Iris pigment epithelial cell (primary cell): ENCODE results near the gene ZNF335.
"Not testable (repeated sequence)": the region's sequence is repeated elsewhere in the genome, so short reads cannot be mapped to it uniquely, and the experiment has no call there.

Experiments used
- DNase-seq: peaks from one replicate; pipeline ENCODE4 v3.0.0-alpha.2; 2011; ENCODE audit warnings: low read depth

Gene ZNF335

GRCh38 chr20:45934046-45934585 is 37.9 kb downstream of the ZNF335 start:
- peak; percentile 38 for DNase-seq

- DNase-seq = peak; percentile 82
Measured at GRCh38 chr20:45933266-45934045, 38.5 kb downstream of the ZNF335 start.

DNA sequence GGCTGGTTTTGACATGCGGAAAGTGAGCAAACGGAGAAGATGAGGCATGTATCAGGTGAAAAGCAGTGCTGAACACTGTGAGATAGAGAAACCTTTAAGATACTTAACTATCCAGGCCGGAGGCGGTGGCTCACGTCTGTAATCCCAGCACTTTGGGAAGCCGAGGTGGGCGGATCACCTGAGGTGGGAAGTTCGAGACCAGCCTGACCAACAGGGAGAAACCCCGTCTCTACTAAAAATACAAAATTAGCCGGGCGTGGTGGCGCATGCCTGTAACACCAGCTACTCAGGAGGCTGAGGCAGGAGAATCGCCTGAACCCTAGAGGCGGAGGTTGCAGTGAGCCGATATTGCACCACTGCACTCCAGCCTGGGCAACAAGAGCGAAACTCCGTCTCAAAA is 40.3 kb downstream of the ZNF335 start:
- DNase-seq = not testable (repeated sequence)

DNA sequence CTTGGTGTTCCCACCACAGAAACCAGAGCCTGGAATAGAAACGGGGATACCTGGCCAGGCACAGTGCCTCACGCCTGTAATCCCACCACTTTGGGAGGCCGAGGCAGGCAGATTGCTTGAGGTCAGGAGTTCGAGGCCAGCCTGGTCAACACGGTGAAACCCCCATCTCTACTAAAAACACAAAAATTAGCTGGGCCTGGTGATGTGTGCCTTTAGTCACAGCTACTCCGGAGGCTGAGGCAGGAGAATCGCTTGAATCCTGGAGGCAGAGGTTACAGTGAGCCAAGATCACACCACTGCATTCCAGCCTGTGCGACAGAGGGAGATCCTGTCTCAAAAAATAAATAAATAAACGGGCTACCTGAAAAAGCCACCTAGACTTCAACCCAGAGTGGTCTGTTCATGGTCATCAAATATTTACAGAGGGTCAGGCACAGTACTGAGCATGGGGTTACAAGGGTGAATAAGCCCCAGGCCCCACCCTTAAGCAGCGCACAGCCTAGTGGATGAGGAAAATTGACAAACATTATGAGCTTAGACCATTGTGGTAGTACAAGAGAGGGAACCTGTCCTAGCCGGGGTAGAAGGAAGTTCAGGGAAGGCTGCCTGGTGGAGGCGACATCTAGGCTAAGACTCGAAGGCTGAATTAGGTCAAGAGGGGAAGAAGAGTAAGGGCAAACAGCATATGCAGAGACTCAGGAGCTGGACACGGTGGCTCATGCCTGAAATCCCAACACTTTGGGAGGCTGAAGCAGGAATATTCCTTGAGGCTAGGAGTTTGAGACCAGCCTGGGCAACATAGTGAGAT is 44.7 kb downstream of the ZNF335 start:
- no peak for DNase-seq

DNA sequence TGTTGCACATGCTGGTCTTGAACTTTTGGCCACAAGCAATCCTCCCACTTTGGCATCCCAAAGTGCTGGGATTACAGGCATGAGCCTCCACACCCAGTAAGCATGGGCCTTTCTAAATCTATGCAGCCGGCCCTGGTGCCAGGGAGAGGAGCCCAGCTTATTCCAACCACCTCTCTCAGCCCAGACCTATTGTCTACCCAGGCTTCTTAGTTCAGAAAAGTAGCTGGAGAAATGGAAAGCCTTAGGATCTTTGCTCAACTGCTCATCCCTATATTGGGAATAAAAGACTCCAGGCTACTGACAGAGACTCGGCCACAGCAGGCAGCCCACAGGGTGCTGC is 45.3 kb downstream of the ZNF335 start:
- DNase-seq = no peak

DNA sequence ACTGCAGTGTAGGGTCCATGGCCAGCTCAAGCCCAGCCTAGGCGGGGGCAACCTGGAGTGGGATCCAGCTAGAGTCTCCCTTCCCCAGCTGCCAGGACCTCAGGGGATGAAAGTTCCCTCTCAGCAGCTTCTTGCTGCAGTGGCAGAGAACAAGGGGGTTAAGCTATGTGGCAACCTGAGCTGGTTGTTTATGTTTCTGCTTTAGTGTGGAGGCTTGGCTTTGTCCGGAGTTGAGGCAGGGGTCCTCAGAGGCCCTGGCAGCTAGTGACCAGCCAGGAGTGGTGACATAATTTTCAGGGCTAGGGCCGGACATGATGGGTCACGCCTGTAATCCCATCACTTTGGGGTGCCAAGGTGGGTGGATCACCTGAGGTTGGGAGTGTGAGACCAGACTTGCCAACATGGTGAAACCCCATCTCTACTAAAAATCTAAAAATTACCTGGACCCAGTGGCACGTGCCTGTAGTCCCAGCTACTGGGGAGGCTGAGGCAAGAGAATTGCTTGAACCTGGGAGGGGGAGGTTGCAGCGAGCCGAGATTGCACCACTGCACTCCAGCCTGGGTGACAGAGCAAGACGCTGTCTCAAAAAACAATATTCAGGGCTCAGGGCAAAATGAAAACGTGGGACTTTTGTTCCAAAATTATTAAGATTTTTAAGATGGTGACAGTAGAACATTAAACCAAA is 46.0 kb downstream of the ZNF335 start:
- DNase-seq = no peak

DNA sequence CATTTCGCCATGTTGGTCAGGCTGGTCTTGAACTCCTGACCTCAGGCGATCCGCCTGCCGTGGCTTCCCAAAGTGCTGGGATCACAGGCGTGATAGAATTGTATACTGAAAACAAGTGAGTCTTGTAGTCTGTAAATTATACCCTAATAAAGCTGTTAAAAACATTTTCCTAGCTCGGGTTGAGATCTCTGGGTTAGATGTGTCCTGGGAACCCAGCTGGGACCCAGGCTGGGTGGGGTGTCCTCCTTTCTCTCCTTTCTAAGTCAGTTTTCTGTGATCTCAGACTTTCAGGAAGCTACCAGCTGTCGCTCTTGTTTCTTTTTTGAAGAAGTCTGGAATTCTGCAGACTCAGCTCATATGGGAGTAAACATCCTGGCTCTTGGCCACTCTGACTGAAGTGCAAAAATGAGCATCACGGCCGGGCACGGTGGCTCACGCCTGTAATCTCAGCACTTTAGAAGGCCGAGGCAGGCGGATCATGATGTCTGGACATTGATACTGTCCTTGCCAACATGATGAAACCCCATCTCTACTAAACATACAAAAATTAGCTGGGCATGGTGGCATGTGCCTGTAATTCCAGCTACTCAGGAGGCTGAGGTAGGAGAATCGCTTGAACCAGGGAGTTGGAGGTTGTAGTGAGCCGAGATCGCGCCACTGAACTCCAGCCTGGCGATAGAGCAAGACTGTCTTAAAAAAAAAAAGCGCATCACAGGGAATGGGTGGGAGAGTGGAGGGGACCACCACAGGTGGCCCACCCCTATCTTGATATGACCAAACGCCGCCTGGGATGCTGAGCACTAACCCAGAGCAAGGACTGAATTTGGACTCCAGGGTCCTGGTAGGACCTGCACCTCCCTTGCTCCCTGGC is 47.4 kb downstream of the ZNF335 start:
- DNase-seq = peak; percentile 72

DNA sequence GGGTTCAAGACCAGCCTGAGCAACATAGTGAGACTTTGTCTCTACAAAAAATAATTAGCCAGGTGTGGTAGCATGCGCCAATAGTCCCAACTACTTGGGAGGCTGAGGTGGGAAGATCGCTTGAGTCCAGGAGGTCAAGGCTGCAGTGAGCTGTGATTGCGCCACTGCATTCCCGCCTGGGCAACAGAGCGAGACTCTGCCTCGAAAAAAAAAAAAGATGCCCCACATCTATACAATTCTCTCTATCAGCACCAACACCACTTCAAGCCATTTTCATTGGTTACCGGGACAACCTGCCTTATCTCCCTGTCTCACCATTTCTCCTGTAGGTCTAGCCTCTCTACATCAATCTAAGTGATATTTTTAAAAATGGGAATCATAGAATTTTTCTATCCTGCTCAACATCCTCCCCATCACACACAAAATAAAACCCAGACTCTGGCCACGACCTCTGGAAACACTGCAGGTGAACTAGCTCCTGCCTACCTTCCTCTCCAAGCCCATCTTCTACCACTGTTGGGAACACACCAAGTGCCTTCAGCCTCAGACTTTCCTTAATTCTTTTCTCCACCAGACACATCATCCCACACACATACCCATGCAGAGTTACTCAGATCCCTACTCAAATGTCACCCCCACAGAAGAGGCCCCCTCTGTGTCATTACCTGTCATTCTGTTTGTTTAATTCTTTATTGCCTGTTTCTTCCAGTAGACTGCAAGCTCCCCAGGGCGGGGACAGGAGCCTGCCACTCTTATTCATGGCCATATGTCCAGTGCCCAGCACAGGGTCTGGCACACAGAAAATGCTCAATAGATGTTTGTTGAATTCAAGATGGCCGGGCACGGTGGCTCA is 50.4 kb downstream of the ZNF335 start:
- no peak for DNase-seq

DNA sequence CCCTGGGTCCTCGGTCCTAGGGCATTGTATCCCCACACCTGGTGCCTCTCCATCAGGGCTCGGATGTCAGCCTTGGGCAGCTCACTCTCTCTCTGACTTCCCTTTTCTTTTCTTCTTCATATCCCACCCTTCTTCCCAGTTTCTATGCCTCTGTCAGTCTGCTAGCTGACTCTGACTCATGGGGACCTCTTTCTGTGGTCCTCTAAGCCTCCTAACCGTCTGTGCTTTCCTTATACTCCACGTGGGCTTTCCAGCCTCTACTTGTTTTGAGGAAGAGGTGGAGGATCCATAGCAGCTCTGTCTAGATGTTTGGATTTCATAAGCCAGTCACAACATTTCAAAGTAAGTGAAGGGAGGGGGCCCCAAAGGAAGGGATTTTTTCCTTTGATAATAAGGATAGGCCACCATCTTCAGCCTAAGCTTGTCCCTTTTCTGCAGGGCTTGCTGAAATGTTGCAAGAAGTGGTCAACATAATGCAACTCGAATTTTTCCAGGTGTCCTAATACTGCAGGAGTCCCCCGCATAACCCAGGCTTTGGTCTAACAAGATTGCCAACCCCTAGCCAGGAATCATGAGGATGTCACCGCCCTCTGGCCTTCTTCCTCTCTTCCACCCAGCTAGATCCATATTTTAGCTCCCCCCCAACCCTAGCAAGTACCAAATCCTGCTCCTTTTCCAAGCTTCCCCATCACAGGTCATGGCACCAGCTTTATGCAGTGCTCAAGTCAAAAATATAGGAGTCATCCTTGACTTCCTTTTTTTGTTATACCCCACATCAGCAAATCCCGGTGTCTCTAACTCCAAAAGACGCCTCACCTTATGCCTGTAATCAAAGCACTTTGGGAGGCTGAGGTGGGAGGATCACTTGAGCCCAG is 51.3 kb downstream of the ZNF335 start:
- peak; percentile 60 for DNase-seq

DNA sequence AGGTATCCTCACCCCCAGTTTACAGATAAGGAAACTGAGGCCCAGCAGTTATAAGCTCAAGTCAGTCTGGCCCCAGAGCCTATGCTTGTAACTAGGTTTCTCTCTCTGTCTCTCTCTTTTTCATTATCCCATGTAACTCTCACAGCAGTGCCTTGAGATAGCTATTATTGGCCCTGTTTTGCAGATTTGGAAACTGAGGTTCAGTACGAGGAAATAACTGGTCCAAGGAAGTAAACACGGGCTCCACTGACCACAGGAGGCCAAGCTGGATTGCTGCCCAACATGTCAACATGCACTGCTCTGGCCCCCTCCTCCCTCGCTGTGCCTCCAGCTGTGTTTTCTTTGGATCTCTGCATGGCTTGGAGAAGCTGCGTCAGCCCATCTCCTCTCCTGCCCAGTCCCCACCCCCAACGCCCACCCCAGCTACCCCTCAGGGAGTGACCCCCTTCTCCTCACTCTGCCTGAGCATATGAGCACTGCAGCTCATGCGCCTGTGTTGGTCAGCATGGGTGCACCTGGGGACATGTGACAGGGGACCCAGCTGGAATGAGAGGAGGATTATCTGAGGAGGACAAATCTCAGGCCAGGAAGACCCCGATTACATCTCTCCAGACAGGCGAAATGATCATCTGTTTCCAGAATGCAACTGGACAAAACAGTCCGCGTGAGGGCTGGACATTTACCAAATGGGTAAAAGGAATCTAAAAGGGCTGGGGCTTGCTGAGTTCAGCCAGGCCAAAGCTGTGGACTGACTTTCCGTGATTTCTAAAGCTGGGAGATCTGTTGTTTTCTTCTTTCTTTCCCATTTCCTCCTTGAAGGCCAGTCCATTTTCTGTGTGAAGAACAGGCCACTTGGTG is 52.2 kb downstream of the ZNF335 start:
- DNase-seq = peak; percentile 95

GRCh38 chr20:45918779-45919537 is 53.0 kb downstream of the ZNF335 start:
- peak; percentile 56 for DNase-seq

DNA sequence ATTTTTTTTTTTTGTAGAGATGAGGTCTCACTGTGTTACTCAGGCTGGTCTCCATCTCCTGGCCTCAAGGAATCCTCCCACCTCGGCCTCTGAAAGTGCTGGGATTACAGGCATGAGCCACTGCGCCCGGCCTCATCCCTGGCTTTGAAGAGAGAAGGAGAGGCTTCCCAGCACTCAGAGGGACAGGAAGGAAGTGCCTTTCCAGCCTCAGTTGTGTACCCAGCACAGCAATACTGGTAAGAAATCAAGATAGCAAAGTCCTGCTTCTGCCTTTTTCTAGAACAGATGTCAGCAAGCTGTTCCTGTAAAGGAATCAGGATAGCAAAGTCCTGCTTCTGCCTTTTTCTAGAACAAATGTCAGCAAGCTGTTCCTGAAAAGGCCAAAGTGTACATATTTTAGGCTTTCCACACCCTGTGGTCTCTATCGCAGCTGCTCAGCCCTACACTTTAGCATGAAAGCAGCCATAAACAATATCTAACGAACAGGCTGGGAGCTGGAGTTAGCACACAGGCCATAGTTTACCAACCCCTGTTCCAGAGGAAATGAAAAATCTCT is 53.7 kb downstream of the ZNF335 start:
- DNase-seq = peak; percentile 54

GRCh38 chr20:45917790-45918141 is 54.2 kb downstream of the ZNF335 start:
- peak; percentile 56 for DNase-seq

DNA sequence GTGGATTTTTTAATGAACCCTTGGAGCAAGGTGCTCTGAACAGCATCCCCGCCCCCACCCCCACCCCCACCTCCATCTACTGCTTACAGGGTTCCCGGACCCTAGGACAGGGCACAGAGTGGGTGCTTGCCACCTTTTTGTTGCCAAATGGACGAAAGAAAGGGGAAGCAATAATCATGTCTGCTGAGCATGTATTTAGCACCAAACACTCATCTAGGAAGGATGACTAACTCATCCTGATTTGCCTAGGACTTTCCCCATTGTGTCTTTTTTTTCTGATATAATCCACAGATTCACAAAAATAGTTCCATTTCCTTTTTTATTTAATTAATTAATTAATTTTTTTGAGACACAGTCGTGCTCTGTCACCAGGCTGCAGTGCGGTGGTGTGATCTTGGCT is 58.9 kb downstream of the ZNF335 start:
- DNase-seq = peak; percentile 35

GRCh38 chr20:45912344-45912682 is 59.7 kb downstream of the ZNF335 start:
- DNase-seq = no peak

- DNase-seq = peak; percentile 62
Measured at GRCh38 chr20:45911486-45912343, 60.3 kb downstream of the ZNF335 start, which contains the start of gene PLTP. Gene PLTP, minus strand, starts transcription at chr20:45912155. Its CDS starts 703 bp downstream, at chr20:45911452.
